ENCODE data around the gene VSIG2.

GRCh38 chr11:124793466-124794278, 41.6 kb upstream of the VSIG2 start:
- TF ChIP-seq CTCF (IDR thresholded peaks at IDR 0.05) (peak in 1 of 2 donors; percentile 37), EP300 (IDR thresholded peaks at IDR 0.05) (no peak)

All from suprapubic skin (tissue), 3 donors.